Stimulated activated naive CD8-positive, alpha-beta T cell treated with anti-CD3 and anti-CD28 coated beads, Interleukin-15, Interleukin-2, amounts not matched to agents 100 U/mL and 50 U/mL, for 24 hours (primary cell): ENCODE results near the gene ATOX1.
A peak's percentile ranks its signal among the peaks of the same experiment; 100 is the strongest.
"Not testable (repeated sequence)": the region's sequence is repeated elsewhere in the genome, so short reads cannot be mapped to it uniquely, and the experiment has no call there.

Experiments
- ATAC-seq: fragments of 150-1000 bp; cut with Tn5 transposase; one replicate; pipeline ENCODE4 v1.10.0; 2021
- DNase-seq: peaks from one replicate; pipeline ENCODE4 v3.0.0; 2021

Gene ATOX1, protein sequence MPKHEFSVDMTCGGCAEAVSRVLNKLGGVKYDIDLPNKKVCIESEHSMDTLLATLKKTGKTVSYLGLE

DNA sequence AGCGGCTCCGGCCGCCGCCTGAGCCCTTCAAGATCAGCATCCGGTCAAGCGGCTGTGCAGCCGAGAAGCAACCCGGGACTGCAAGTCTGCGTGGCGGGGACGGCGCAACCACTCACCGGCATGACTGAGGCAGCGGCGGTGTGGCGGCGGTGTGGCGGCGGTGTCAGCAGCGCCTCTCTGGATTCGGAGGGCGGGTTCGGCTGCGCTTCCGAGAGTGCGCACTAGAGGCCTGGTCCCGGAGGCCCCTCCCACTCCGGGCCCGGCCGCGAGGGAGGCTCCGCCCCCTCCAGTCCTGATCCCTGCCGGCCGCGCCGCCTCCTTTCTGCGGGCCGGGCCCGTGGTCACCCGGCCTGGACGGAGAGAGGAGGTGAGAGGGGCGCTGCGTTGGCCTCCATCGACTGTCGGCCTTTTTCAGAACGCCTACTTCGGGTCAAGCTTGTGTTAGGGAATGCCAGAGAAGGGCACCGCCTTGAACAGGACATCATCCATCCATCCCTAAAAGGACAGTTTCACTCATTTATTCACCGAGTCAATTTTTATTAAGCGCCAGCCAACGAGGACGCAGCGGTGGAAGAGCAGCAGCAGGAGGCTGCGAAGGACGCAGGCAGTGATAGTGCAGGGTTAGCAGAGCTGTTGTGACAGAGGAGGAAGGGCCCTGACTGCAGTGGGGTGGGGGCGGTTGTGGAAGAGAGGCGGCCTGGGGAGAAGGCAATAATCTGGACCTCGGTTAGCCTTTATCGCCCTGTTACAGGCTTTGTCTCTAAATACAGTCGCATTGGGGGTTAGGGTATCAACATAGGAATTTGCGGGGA is at the start of gene ATOX1:
ATOX1 (minus strand) TSS at position 202 of the 812 bp plus-strand sequence; CDS start at position 122, 80 bp downstream.
- DNase-seq (peak; percentile 93), ATAC-seq (peak; percentile 95)

DNA sequence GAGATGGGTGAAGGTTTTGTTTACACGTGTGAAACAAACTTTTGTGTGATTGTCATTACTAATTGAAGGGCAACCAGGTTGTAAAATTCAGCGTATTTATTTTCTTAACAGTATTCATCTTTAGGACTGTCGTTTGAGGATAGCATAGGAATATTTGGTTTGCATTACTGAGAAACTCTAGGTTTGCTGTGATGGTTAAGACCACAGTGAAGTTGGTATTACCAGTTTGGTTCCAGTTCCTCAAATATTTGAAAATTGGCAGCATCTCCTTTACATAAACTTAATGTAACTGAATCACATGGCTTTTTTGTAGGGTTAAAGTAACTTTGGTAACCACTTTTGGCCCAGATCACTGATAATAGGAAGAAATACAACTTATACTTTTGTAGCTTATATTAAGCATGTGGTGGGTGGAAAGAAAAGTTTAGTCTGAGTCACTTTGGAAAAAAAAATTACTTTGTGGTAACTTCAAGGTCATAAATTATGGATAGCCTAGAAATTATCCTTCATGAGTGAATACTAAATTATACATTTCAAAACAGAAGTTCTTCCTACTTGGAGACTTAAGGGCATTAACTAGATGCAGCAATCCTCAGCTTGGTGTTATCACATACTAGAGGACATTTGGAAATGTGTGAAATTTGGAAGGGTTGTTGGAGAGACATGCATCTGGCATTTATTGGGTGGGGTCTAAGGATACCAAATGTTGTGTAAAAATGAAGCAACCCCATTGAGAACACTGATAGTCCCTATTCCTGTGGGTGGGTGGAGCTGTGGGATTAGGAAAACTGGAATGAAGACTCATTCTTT is 47.2 kb upstream of the ATOX1 start:
- ATAC-seq (peak; percentile 40), DNase-seq (no peak)

DNA sequence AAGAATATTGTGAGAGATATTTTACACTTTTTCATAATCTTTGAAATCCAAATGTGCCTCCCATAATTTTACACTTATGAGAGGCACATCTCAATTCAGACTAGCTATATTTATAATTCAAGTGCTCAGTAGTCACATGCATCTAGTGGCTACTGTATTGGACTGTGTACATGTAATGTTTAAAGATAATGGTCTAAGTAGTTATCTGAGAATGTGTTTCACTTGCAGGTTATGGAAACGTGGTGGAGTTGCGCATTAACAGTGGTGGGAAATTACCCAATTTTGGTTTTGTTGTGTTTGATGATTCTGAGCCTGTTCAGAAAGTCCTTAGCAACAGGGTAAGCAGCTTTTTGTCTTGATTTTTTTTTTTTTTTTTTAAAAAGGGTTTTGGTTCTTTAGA is 42.1 kb upstream of the ATOX1 start:
- no peak for ATAC-seq
- DNase-seq = no peak

DNA sequence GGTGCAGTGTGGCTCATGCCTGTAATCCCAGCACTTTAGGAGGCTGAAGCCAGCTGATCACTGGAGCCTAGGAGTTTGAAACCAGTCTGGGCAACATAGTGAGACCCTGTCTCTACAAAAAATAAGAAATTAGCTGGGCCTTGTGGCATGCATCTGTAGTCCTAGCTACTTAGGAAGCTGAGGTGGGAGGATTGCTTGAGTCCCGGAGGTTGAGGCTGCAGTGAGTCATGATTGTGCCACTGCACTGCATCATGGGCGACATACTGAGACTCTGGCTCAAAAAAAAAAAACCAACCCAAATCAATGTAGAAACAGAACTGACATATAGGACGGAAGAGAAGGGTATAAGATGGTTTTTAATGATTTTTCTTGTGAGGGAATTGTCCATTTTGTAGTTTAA is 41.0 kb upstream of the ATOX1 start:
- ATAC-seq (peak; percentile 72), DNase-seq (no peak)

DNA sequence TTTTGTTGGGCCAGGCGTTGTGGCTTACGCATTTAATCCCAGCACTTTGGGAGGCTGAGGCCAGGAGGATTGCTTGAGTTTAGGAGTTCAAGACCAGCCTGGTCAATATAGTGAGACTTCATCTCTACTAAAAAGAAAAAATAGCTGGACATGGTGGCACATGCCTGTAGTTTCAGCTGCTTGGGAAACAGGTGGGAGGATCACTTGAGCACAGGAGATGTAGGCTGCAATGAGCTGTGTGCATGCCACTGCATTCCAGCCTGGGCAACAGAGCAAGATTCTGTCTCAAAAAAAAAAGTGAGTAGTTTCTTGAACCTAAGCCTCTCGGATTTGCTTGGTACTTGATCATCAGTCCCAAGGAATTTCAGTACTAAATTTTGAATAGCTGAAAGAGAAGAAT is 40.2 kb upstream of the ATOX1 start:
- no peak for ATAC-seq
- no peak for DNase-seq

DNA sequence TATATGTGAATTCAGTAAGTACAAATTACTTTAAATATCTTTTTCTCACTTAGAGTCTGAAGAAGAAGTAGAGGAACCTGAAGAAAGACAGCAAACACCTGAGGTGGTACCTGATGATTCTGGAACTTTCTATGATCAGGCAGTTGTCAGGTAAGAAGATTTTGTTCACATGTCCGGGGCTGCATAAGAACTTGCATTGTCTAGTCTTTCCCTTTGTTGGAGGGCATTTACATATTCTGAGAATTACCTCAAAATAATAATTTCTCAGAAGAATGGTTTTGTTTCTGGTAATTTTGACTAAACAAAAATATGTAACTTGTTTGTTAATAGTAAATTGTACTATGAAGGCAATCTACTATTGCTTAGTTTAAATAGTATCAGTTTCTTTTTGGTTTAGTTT is 37.0 kb upstream of the ATOX1 start:
- no peak for ATAC-seq
- no peak for DNase-seq

DNA sequence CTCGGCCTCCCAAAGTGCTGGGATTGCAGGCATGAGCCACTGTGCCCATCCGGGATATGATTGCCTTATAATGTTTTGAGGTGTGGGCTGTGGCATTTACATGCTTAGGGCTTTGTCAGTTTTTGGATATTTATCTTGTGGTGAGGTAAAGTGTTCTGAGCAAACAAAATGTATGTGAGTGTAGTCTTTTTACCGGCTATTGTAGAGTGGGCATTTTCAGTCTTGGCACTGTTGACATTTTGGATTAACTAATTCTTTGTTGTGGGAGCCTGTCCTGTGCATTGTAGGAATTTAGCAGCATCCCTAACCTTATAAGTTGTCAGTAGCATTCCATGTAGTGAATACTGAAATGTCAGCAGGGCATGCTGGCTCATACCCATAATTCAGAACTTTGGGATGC is 34.9 kb upstream of the ATOX1 start:
- DNase-seq (no peak), ATAC-seq (no peak)

DNA sequence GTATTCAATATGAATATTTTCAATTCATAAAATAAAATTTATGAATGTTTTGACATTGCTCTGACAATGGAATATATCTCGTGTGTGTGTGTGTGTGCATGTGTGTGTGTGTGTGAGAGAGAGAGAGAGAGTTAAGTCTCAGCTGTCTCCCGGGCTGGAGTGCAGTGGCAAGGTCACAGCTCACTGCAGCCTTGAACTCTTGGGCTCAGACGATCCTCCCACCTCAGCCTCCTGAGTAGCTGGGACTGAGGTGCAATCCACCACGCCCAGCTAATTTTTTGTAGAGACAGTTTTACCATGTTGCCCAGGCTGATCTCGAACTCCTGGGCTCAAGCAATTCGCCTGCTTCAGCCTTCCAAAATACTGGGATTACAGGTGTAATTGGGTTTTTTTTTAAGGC is 29.4 kb upstream of the ATOX1 start:
- ATAC-seq (no peak), DNase-seq (no peak)

DNA sequence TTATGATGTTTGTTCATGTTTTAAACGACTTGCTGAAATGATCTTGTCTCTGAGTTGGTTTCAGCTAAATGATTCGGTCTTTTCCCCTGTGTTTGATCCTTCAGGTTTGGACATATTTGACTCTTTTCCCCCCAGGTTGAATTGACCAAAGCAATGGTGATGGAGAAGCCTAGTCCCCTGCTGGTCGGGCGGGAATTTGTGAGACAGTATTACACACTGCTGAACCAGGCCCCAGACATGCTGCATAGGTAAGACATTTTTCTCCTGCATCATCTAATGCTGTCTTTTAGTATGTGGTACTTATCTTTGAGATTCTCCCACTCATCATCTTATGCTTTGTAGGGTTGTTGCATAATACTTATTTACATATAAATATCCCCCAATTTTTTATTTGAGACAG is 28.0 kb upstream of the ATOX1 start:
- DNase-seq (no peak), ATAC-seq (no peak)

DNA sequence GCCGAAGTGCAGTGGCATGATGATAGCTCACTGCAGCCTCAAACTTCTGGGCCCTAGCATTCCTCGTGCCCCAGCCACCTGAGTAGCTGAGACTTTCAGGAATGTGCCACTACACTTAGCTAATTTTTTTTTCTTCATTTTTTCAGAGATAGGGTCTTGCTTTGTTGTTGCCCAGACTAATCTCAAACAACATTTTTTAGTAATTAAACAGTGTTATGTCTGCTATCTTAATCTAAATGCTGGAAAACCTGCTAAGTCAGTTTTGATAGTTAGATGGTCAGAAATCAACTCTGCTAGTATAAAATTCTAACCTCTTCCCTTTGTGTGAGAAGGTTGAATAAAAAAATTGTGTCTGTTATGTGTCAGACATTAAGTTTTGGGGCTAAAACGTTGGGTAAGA is 25.7 kb upstream of the ATOX1 start:
- DNase-seq (no peak), ATAC-seq (no peak)

DNA sequence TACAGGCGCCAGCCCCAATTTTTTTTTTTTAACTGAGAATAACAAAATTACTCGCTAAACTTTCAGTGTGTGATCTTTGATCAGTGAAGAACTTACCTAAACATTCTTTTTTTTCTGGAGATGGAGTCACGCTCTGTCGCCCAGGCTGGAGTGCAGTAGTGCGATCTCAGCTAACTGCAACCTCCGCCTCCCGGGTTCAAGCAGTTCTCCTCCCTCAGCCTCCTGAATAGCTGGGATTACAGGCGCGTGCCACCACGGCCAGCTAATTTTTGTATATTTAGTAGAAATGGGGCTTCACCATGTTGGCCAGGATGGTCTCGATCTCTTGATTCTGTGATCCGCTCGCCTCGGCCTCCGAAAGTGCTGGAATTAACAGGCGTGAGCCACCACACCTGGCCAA is 25.2 kb upstream of the ATOX1 start:
- not testable (repeated sequence) for DNase-seq, ATAC-seq

DNA sequence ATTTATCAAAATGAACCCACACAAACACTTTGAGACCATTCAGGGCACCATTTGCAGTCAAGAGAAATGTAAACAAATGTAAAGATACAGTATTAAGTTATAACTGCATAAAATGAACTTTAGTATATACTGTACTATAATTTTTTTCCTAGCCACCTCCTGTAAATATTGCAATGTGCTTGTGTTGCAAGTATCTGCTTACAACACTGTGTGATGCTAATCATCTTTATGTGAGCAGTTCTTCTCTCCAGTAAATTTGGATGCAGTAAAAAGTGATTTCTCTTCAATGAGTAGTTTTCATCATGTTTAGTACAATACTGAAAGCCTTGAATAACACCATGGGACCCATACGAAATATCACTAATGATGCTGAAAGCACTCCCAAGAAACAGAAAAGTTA is 22.8 kb upstream of the ATOX1 start:
- ATAC-seq = no peak
- DNase-seq = no peak

DNA sequence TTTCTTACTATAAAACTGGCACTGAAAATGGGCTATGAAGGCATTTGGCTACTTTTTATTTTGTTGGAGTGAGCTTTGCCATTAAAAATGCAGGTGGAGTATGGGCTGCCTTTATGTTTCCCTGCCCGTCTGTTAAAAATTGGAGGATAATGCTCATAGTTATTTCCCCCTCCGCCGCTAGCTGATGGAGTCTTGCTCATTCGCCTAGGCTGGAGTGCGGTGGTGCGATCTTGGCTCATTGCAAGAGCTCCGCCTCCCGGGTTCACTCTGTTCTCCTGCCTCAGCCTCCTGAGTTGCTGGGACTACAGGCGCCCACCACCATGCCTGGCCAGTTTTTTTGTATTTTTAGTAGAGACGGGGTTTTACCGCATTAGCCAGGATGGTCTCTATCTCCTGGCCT is 21.9 kb upstream of the ATOX1 start:
- DNase-seq = no peak
- ATAC-seq = no peak

DNA sequence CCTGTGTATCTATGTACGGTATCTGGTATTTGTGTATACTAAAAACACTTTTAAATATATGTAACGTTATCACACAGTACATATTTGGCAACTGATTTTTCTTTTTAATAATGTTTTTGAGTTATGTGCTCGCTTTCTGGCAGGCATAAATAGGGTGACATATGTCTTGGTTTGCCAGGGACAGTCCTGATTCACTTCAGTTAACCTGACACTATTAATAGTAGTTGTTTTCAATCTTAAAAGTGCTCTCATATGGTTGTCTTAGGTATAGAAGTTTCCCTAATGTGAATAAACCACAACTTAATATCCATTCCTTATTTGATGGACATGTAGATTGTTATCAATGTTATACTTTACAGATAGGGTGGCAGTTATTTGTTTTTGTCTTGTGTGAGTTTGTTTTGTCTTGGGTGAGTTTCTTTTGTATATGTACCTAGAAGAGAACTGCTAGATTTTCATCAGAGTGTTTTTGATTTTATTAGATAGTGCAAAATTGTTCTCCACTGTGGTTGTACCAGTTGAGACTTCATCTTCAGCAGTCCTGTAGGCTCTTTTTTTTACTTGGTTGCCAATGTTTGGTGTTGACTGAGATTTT is 21.2 kb upstream of the ATOX1 start:
- no peak for ATAC-seq

DNA sequence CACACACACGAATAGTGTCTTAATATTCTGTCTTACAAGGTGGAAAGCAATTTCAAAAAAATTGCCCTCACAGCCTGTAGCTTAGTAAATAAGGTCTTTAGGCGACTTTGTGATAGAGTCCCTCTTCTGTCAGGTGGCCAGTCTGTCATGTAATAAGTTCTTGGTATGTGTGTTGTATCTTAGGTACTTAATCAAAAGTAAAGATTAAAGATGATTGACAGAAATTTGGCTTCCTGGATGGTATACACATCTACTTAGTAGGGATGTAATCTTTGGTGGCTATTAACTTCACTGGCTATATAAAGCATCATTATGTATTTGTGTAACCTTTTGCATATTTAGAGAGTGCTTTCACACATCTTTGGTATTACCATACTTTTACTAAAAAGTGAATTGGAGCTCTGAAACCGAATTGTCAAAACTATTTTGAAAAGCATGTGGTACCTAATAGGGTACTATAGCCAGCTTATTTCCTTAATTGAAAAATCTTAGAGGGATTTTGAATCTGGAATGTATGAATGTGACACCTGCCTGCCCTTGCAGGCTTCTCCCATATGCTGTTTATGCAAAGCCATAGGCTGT is 16.7 kb upstream of the ATOX1 start:
- ATAC-seq = no peak
- no peak for DNase-seq

More for the DNA sequence above, 21.2 kb upstream of the ATOX1 start:
- DNase-seq = no peak

DNA sequence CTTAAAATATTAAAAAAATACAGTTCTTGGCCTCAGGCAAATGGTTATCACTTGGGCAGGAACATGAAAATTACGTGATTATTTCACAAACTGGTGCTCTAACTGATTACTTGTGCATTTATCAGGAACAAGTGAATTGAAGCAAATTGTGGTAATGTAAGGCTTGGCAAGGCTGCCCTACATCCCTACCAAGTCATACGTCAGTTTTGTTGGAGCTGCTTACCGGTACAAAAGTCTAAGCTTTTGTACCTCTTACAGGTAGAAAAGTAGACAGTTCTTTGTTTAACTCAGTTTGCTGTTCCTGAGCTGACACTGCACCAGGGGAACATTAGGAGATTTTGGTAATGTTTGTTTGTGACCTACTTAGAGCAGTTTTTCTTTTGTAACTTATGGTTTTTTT is 15.5 kb upstream of the ATOX1 start:
- no peak for ATAC-seq

DNA sequence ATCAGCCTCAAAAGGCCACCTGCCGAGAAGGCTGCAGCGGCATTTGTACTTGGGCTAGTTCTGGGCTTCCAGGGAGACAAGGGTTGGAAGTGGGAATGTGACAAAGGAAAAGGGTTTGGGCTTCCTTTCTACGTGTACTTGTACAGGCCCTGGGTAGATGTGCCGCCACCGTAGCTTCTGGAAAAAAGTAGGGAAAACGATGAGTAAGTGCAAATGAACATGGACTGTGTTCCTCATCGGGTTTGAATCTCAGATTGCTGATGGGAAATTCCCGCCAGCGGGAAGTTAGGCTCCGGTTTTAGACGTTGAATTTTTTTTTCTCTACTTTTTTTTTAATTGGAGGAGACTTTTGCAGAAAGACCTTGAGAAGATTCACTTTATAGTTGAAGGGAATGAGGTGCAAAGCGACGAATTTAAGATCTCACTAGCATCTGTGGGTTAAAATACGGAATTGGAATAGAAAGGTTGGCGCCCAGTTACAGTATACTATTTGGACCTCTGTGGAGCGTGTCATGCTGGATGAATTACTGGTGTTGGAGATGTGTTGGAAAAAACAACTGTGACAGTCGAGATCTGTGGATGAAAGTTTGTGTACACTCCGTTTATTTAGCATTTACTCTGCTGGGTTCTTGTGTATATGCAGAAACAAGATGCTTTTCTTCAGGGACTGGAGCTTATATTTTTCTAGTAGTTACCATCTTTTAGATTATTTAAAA is 14.6 kb upstream of the ATOX1 start:
- DNase-seq = no peak
- no peak for ATAC-seq

More for the DNA sequence above, 15.5 kb upstream of the ATOX1 start:
- DNase-seq = no peak

DNA sequence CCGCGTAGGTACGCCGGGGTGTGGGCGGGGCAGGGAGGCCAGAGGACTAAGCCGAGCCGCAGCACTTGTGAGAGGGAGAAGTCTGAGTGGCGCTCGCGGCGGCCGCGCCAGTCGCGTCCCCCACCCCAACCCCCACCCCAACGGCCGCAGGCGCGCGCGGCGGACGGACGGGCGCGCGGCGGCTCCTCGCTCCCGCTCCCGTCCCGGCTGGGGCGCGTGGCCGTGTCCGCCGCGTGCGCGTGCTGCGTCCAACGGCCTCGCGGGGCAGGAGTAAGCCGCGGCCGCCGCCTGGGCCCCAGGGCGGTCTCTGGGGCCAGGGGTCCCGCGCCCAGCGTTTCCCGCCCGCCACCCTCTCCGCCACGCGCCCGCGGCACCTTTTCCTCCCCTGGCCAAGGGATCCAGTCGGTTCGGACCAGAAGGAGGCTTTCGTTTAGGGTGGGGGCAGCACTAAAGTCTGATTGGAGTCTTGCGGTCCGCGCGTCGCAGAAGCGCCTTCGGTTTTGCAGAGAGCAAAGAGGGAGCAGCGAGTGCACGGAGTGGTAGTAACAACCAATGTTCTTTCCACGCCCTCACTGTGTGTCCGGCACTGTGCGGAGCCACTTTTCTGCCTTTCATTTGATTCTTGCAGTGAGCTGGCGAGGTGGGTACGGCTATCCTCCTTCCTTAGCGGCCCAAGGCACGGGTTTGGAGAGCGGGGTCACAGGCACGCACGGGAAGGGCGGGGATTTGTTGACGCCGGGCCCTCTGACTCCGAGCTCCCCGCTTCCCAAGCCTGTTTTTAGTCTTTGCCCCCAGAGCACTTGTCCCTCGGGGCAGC is 13.8 kb upstream of the ATOX1 start:
- ATAC-seq = peak; percentile 1
- DNase-seq = peak; percentile 50

DNA sequence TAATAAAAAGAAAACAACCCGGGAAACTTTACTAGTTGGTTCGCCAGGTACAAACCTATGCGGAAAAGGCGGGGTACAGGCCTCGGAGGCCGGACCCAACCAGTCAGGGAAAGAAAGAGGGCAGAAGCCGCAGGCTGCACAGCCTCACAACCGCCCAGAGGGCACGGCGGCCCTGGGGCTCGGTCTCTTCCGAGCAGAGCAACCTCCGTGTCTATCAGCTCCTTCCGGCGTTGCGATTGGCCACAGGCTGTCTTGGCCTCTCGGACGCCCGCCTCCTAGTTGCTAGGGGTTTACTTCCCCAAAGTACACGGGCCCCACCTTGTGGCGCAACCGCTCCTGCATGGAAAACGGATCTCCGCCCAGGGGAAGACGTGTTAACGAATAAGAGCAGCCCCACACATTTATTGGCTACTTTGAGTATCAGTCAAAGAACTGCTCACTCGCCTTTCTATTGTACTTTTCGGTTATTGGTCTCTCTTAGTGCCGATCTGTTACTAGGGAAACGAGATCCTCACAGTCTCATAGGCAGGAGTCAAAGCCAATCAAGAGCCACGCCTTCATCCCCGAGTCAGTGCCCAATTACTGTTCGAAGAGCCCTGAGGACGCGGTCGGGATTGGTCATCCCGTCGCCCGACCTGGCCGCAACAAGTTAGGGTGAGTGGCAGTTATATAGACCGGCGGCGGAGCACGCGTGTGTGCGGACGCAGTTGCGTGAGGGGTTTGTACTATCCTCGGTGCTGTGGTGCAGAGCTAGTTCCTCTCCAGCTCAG is 13.0 kb upstream of the ATOX1 start, which contains the start of gene G3BP1:
G3BP1 (plus strand) TSS at position 696 of the 770 bp plus-strand sequence. CDS start 14,667 bp downstream, outside the sequence.
- ATAC-seq (peak; percentile 88), DNase-seq (peak; percentile 98)
